ENCODE results near the gene SEMA6A.

- TF ChIP-seq YY1 (IDR thresholded peaks at IDR 0.05; ENCODE audit: insufficient read depth, insufficient read length) (no peak), ZNF274 (IDR thresholded peaks at IDR 0.05; ENCODE audit: low read depth, low read length) (no peak)
These were observed 52.1 kb downstream of the SEMA6A start for GRCh38 chr5:116522356-116523136.
